Smooth muscle cell (in vitro differentiated cells): ENCODE measurements around the gene ASTN1. TPM values are rescaled to one million over a fixed set of nuclear protein-coding genes. Genes with fewer than 3 reads are reported as not detected.

Source experiments
- DNase-seq: peaks from one replicate; lab custom pipeline; 2025; ENCODE audit not compliant: unreplicated experiment; lab: John Stamatoyannopoulos, UW
- H2AFZ ChIP-seq: fragments of 200-600 bp; sonication (generic); 2 replicates; pipeline ENCODE4 v1.6.0; 2016; ENCODE audit warnings: antibody characterized with exemption, low read depth, mild to moderate bottlenecking
- H3F3A ChIP-seq: fragments of 200-600 bp; sonication (generic); 2 replicates; pipeline ENCODE4 v1.6.0; 2017; ENCODE audit warnings: antibody characterized with exemption, low read depth
- H3K27ac ChIP-seq: fragments of 200-600 bp; sonication (generic); 2 replicates; pipeline ENCODE4 v1.5.1; 2016; ENCODE audit warnings: low read depth, mild to moderate bottlenecking
- H3K27me3 ChIP-seq: fragments of 200-600 bp; sonication (generic); 2 replicates; pipeline ENCODE4 v1.6.1; 2016; ENCODE audit warnings: low read depth, mild to moderate bottlenecking
- H3K36me3 ChIP-seq: fragments of 200-600 bp; sonication (generic); 2 replicates; pipeline ENCODE4 v1.5.1; 2016; ENCODE audit warnings: low read depth
- H3K4me1 ChIP-seq: fragments of 200-600 bp; sonication (generic); 2 replicates; pipeline ENCODE4 v1.5.1; 2016; ENCODE audit warnings: low read depth
- H3K4me2 ChIP-seq: fragments of 200-600 bp; sonication (generic); 2 replicates; pipeline ENCODE4 v1.6.0; 2016; ENCODE audit warnings: mild to moderate bottlenecking
- H3K4me3 ChIP-seq: fragments of 200-600 bp; sonication (generic); 2 replicates; pipeline ENCODE4 v1.5.1; 2016; ENCODE audit warnings: mild to moderate bottlenecking
- H3K79me2 ChIP-seq: fragments of 200-600 bp; sonication (generic); 2 replicates; pipeline ENCODE4 v1.6.0; 2016; ENCODE audit warnings: low read depth, mild to moderate bottlenecking
- H3K9ac ChIP-seq: fragments of 200-600 bp; sonication (generic); 2 replicates; pipeline ENCODE4 v1.6.0; 2016; ENCODE audit warnings: low read depth
- H3K9me3 ChIP-seq: fragments of 200-600 bp; sonication (generic); replicated peaks from 2 replicates; pipeline ENCODE4 v1.5.1; 2016; ENCODE audit warnings: low read depth
- H4K20me1 ChIP-seq: fragments of 200-600 bp; sonication (generic); 2 replicates; pipeline ENCODE4 v1.6.0; 2016; ENCODE audit warnings: low read depth
- CTCF ChIP-seq: fragments of 200-600 bp; sonication (generic); IDR thresholded peaks from 2 replicates; pipeline ENCODE4 v1.5.1; 2017; ENCODE audit warnings: borderline replicate concordance, mild to moderate bottlenecking, antibody characterized with exemption; ENCODE audit not compliant: insufficient read depth, poor library complexity, severe bottlenecking
- WGBS: methylation state at CpG from one replicate; pipeline ENCODE4 v1.1.7; 2016; ENCODE audit warnings: low lambda C conversion rate; 5-methylcytosine and 5-hydroxymethylcytosine counted together
- polyA plus RNA-seq: library from polyadenylated mRNA; unstranded; fragments of >200 nt; fragmentation: Nextera tagmentation; extraction: Ambion mirVana; gene quantifications from 2 replicates; pipeline ENCODE4 v1.2.1, GENCODE V29; 2016
- total RNA-seq: library from RNA; depleted of rRNA; stranded (reverse); fragments of >200 nt; gene quantifications from 2 replicates; pipeline ENCODE4 v1.2.3, GENCODE V29; 2014

ASTN1 gene
- total and polyA plus RNA-seq, 2 experiments from 2014 or later = 0.04 TPM; not detected in 1

DNA sequence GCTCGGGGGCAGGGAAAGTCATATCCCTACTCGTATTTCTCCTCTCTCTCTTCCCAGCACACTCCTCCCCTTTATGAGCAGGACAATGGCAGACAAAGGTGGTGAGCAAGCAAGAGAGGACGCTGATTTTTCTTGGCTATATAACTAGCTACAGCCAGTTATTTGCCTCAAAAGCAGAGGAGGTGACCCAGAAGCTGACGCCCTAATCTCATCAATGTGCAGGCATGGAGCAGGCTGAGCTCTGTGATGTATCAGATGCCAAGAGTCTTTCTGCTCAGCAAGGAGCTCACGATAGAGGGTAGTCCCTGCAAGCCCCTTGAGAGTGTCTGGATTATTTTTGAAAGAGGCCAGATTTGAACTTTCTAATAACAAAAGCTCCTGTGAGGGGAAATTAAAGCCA is 75.5 kb downstream of the ASTN1 start:
- no peak overlapping the region for H2AFZ ChIP-seq
- no peak overlapping the region for H3K4me2 ChIP-seq
- H3K79me2 ChIP-seq = no peaks in the 10 kb centered on the region
- H3K27ac ChIP-seq = no peak overlapping the region
- no peak for DNase-seq
- H3F3A ChIP-seq = no peaks in the 10 kb centered on the region
- no peak overlapping the region for H3K4me3 ChIP-seq
- WGBS = 70% methylated on average over 5 of the region's 5 CpGs
- peaks cover 8% of the 10 kb centered on the region for H3K27me3 ChIP-seq
- no peak for TF ChIP-seq CTCF
- H3K36me3 ChIP-seq = no peaks in the 10 kb centered on the region
- no peaks in the 10 kb centered on the region for H4K20me1 ChIP-seq
- H3K9me3 ChIP-seq = no peaks in the 10 kb centered on the region
- no peaks in the 10 kb centered on the region for H3K4me1 ChIP-seq
- H3K9ac ChIP-seq = no peak overlapping the region

DNA sequence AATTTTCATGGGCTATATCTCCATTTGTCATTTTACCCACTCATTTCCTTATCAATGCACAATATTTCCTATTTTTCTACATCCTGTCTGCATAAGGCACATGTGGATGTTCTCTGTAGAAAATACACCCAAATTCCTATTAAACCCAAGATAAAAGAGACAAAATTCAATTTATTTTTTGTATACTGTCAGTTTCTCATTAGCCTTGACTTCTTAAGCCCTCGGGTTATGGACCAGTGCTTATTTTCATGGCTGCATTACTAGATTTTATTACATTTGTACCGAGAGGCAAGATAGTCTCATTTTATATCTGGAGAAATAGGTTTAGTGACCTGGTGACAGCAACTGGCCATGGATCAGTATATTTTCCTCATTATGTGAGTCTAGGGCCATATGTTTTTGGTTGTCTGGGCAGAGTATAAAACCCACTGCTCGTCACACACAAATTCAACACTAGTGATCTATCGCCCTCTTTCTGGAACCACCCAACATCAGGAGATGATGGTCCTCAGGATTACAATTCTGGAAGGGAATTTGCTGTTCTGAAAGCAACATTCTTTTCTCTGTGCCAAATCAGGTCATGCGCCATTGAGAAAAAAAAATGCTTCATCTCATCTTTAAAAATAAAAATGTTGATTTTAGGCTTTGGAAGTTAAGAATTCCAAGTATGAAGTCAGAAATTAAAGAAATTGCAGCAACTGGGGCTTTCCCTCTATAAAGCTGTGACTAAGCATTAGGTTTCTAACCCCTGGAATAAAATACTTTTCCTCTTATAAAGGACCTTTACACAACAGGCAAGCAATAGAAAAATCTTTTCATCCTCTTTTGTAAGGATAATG is 81.4 kb downstream of the ASTN1 start:
- H3K4me2 ChIP-seq = no peak overlapping the region
- DNase-seq = no peak
- H3K9me3 ChIP-seq = no peaks in the 10 kb centered on the region
- no peaks in the 10 kb centered on the region for H4K20me1 ChIP-seq
- no peaks in the 10 kb centered on the region for H3F3A ChIP-seq
- no peak overlapping the region for H3K27ac ChIP-seq
- peaks cover 12% of the 10 kb centered on the region for H3K27me3 ChIP-seq
- H3K4me1 ChIP-seq = no peaks in the 10 kb centered on the region
- H2AFZ ChIP-seq = no peak overlapping the region
- no peaks in the 10 kb centered on the region for H3K36me3 ChIP-seq
- WGBS = 94% methylated on average over 5 of the region's 5 CpGs
- no peaks in the 10 kb centered on the region for H3K79me2 ChIP-seq
- no peak for TF ChIP-seq CTCF
- no peak overlapping the region for H3K9ac ChIP-seq
- no peak overlapping the region for H3K4me3 ChIP-seq

DNA sequence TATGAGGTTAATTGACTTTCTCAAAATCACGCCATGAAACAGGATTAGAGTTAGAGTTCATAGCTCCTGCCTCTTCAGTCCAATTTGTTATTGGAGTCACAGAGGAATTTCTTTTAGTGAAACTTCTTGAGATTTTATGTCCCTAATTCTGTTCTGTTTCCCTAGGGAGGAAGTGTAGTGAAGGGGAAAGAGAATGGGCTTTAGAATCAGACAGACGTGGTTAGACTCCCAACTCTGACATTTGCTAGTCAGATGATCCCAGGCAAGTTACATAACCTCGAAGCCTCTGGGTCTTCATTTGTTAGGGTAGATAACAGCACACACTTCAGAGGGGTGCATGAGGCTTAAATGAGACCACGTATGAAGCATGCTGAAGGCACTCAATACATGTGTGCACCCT is 83.9 kb downstream of the ASTN1 start:
- Histone ChIP-seq H4K20me1 (no peaks in the 10 kb centered on the region), H3K9ac (no peak overlapping the region), H3K4me3 (no peak overlapping the region), H3K4me1 (no peaks in the 10 kb centered on the region), H3K4me2 (no peak overlapping the region), H3K9me3 (no peaks in the 10 kb centered on the region), H3K27ac (no peak overlapping the region), H3F3A (no peaks in the 10 kb centered on the region), H3K36me3 (no peaks in the 10 kb centered on the region), H2AFZ (no peak overlapping the region), H3K27me3 (peaks cover 12% of the 10 kb centered on the region), H3K79me2 (no peaks in the 10 kb centered on the region)
- no peak for DNase-seq
- WGBS = 90% methylated on average over 4 of the region's 4 CpGs
- no peak for TF ChIP-seq CTCF
